HepG2 (cell line): ENCODE measurements around the gene SEMA6B. TPM values are rescaled to one million over a fixed set of nuclear protein-coding genes. Genes with fewer than 3 reads are reported as not detected.

Experiments used
- ARNT ChIP-seq: fragments of 450-650 bp; IDR thresholded peaks from 2 replicates; pipeline ENCODE4 v1.6.1; 2017
- CCAR2 ChIP-seq: fragments of 200-400 bp; formaldehyde crosslinking; optimal IDR thresholded peaks from 2 replicates; pipeline ENCODE3; 2018; ENCODE audit warnings: low read depth, mild to moderate bottlenecking, low read length, moderate library complexity
- CSRNP2 ChIP-seq: sonication (generic); formaldehyde crosslinking; conservative IDR thresholded peaks from 2 replicates; pipeline ENCODE4 v1.8.0; 2022; ENCODE audit warnings: low read depth, missing genetic modification reagents
- FOXC1 ChIP-seq: sonication (generic); formaldehyde crosslinking; IDR thresholded peaks from 2 replicates; pipeline ENCODE4 v1.8.0; 2022; ENCODE audit warnings: mild to moderate bottlenecking, missing genetic modification reagents, borderline replicate concordance
- KDM2A ChIP-seq: sonication (generic); formaldehyde crosslinking; IDR thresholded peaks from 2 replicates; pipeline ENCODE4 v1.4.0; 2020; ENCODE audit warnings: low read depth, missing genetic modification reagents, borderline replicate concordance
- NFKB2 ChIP-seq: sonication (generic); formaldehyde crosslinking; IDR thresholded peaks from 2 replicates; pipeline ENCODE4 v1.4.0; 2020; ENCODE audit warnings: missing genetic modification reagents, borderline replicate concordance
- NR2F6 ChIP-seq, 2 experiments: IDR thresholded peaks; 2 replicates each; pipeline ENCODE4 v1.6.1; 2016; ENCODE audit warnings: antibody characterized with exemption in 1 of 2, mild to moderate bottlenecking in 1 of 2
- RFXAP ChIP-seq: sonication (generic); formaldehyde crosslinking; IDR thresholded peaks from 2 replicates; pipeline ENCODE4 v1.4.0; 2020; ENCODE audit warnings: missing genetic modification reagents, borderline replicate concordance
- ZBTB2 ChIP-seq: sonication (generic); formaldehyde crosslinking; IDR thresholded peaks from 2 replicates; pipeline ENCODE4 v1.8.0; 2022; ENCODE audit warnings: low read depth, missing genetic modification reagents
- ZBTB42 ChIP-seq: sonication (generic); formaldehyde crosslinking; IDR thresholded peaks from 2 replicates; pipeline ENCODE4 v1.5.0; 2020; ENCODE audit warnings: mild to moderate bottlenecking, missing genetic modification reagents
- ZBTB7B ChIP-seq: sonication (generic); formaldehyde crosslinking; IDR thresholded peaks from 2 replicates; pipeline ENCODE4 v1.4.0; 2020; ENCODE audit warnings: missing genetic modification reagents
- ZNF317 ChIP-seq: sonication (generic); formaldehyde crosslinking; IDR thresholded peaks from 2 replicates; pipeline ENCODE4 v1.5.0; 2020; ENCODE audit warnings: mild to moderate bottlenecking, missing genetic modification reagents
- ZNF331 ChIP-seq: sonication (generic); formaldehyde crosslinking; IDR thresholded peaks from 2 replicates; pipeline ENCODE4 v1.4.0; 2020; ENCODE audit warnings: missing genetic modification reagents
- ZNF567 ChIP-seq: sonication (generic); formaldehyde crosslinking; IDR thresholded peaks from 2 replicates; pipeline ENCODE4 v1.8.1; 2023; ENCODE audit warnings: mild to moderate bottlenecking, missing genetic modification reagents, borderline replicate concordance
- ZNF605 ChIP-seq: sonication (generic); formaldehyde crosslinking; IDR thresholded peaks from 2 replicates; pipeline ENCODE4 v1.8.0; 2022; ENCODE audit warnings: mild to moderate bottlenecking, missing genetic modification reagents
- ZNF644 ChIP-seq: IDR thresholded peaks from 2 replicates; pipeline ENCODE4 v1.6.1; 2016; ENCODE audit warnings: low read depth
- ZNF800 ChIP-seq: sonication (generic); formaldehyde crosslinking; IDR thresholded peaks from 2 replicates; pipeline ENCODE4 v1.4.0; 2020; ENCODE audit warnings: missing genetic modification reagents
- polyA plus RNA-seq, 8 experiments: library from polyadenylated mRNA; depleted of rRNA in 3 of 8; stranded (reverse) in 7 of 8; unstranded in 1 of 8; fragments of >200 nt; fragmentation: Illumina TruSeq in 4 of 8; extraction: Trizol in 4 of 8; gene quantifications; 2 replicates each; pipeline versions ENCODE4 v1.2.1 to v1.2.3, GENCODE V29; 2011 to 2016; ENCODE audit warnings: low read depth in 4 of 8, missing spikeins in 1 of 8, mixed read lengths in 1 of 8; ENCODE audit not compliant: insufficient read depth in 1 of 8
- total RNA-seq, 5 experiments: library from RNA; depleted of rRNA; stranded (reverse); fragments of >200 nt; fragmentation: Illumina TruSeq; extraction: Trizol; gene quantifications; 2 replicates each; pipeline ENCODE4 v1.2.3, GENCODE V29; 2016; ENCODE audit warnings: low read depth in 1 of 5
- TF ChIP-seq, protein P1 (sequence below): sonication (generic); formaldehyde crosslinking; IDR thresholded peaks from 2 replicates; pipeline ENCODE4 v1.4.0; 2020; ENCODE audit warnings: missing genetic modification reagents
- TF ChIP-seq, protein P2 (sequence below): sonication (generic); formaldehyde crosslinking; IDR thresholded peaks from 2 replicates; pipeline ENCODE4 v1.8.1; 2023; ENCODE audit warnings: mild to moderate bottlenecking, moderate library complexity, missing genetic modification reagents

SEMA6B gene
- total and polyA plus RNA-seq, 2 of the 13 experiments (the other 11 are each of a cell fraction or from before 2014, with no cell fraction given), result 45.5 to 67.1 TPM

DNA sequence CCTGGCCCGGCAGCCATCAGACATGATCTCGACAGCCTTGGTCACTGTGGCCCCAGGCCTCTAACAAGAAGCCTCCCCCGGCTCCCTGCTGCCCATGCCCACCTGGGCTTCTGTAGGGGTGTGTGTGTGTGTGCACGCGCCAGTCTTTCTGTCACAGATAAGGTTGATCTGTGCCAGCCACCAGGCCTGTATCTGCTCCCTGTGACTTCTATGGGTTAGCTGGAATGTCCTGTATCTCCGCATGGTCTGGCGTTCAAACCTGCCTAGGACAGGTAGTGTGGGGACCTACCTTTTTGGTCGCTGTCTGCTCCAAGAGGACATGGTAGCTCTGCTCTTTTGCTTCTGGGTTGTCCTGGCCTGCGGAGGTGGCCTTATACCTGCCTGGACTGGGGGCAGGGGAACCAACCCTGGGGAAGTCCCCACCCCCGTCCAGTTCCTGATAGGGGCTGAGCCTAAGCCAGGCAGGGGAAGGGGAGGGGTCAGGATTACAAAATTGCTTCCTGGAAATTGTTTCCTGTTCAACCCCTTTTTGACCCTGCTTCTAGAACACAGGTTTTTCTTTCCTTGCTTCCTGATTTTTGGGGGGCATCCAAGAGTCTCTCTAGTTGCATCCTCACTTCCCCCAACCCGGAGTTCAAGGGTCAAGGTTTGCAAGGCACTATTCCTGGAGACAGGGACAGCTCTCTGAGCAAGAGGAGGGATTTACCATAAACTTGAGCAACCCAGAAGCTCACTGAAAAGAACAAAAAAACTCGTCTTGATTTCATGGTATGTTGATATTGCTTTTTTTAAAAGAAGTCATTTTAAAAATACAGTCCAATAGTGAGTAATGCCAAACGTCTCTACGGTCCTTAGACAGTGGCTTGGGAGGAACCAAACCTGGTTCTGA is 19.5 kb downstream of the SEMA6B start, which contains the start of gene LRG1 (continued):
- TF ChIP-seq, protein P1, sequence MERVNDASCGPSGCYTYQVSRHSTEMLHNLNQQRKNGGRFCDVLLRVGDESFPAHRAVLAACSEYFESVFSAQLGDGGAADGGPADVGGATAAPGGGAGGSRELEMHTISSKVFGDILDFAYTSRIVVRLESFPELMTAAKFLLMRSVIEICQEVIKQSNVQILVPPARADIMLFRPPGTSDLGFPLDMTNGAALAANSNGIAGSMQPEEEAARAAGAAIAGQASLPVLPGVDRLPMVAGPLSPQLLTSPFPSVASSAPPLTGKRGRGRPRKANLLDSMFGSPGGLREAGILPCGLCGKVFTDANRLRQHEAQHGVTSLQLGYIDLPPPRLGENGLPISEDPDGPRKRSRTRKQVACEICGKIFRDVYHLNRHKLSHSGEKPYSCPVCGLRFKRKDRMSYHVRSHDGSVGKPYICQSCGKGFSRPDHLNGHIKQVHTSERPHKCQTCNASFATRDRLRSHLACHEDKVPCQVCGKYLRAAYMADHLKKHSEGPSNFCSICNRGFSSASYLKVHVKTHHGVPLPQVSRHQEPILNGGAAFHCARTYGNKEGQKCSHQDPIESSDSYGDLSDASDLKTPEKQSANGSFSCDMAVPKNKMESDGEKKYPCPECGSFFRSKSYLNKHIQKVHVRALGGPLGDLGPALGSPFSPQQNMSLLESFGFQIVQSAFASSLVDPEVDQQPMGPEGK, result peak; percentile 95
- TF ChIP-seq FOXC1 (CRISPR knock-in tag) (peak; percentile 78; the same call in 1 of the 2 replicates), ZNF800 (CRISPR knock-in tag) (no peak), ZNF605 (CRISPR knock-in tag) (peak; percentile 46; the same call in 1 of the 2 replicates), ZNF644 (CRISPR knock-in tag) (0 out of 2 replicates have a peak, but pooled peaks have one; percentile 11), ZBTB7B (CRISPR knock-in tag) (peak; percentile 53; the same call in 1 of the 2 replicates), ARNT (no peak), RFXAP (CRISPR knock-in tag) (peak; percentile 35; the same call in 1 of the 2 replicates), NR2F6 (IDR thresholded peaks at IDR 0.05) (peak; percentile 88), NR2F6 (CRISPR knock-in tag; IDR thresholded peaks at IDR 0.05) (peak; percentile 88), CSRNP2 (CRISPR knock-in tag) (no peak), CCAR2 (no peak), ZNF317 (CRISPR knock-in tag) (no peak), ZNF331 (CRISPR knock-in tag) (peak; percentile 68), ZBTB2 (CRISPR knock-in tag) (0 out of 2 replicates have a peak, but pooled peaks have one; percentile 14), NFKB2 (CRISPR knock-in tag) (no peak), KDM2A (CRISPR knock-in tag) (peak; percentile 56), ZNF567 (CRISPR knock-in tag) (no peak), ZBTB42 (CRISPR knock-in tag) (no peak)
- TF ChIP-seq, protein P2, sequence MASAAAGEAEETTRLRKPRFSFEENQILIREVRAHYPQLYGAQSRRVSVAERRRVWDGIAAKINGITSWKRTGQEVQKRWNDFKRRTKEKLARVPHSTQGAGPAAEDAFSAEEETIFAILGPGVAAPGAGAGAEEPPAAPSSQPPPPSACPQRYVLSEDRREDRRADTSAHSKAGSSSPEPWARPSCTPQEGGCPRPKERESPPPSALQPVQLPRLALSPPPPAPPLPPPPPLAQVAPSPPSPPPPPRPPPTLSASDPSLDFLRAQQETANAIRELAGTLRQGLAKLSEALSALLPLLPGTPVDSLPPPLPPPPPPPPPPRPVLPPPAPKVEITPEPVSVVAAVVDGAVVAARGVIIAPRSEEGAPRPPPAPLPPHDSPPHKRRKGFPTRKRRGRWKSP (CRISPR knock-in tag), result peak; percentile 56; the same call in 1 of the 2 replicates
